KOPT-K1 (cell line): ENCODE measurements around the gene OTOS.

Experiments used
- H3K27ac ChIP-seq: fragments of 200-600 bp; sonication (generic); 2 replicates; pipeline ENCODE4 v1.5.1; 2016; ENCODE audit warnings: antibody characterized with exemption, mild to moderate bottlenecking, low read depth, low read length; ENCODE audit not compliant: poor library complexity, severe bottlenecking
- H3K36me3 ChIP-seq: fragments of 200-600 bp; sonication (generic); 2 replicates; pipeline ENCODE4 v1.5.1; 2017; ENCODE audit warnings: antibody characterized with exemption, mild to moderate bottlenecking, low read length, moderate library complexity; ENCODE audit not compliant: insufficient read depth
- H3K9me3 ChIP-seq: fragments of 200-600 bp; sonication (generic); 2 replicates; pipeline ENCODE4 v1.5.1; 2017; ENCODE audit warnings: antibody characterized with exemption, low read length, mild to moderate bottlenecking; ENCODE audit not compliant: insufficient read depth, poor library complexity, severe bottlenecking

Gene OTOS

DNA sequence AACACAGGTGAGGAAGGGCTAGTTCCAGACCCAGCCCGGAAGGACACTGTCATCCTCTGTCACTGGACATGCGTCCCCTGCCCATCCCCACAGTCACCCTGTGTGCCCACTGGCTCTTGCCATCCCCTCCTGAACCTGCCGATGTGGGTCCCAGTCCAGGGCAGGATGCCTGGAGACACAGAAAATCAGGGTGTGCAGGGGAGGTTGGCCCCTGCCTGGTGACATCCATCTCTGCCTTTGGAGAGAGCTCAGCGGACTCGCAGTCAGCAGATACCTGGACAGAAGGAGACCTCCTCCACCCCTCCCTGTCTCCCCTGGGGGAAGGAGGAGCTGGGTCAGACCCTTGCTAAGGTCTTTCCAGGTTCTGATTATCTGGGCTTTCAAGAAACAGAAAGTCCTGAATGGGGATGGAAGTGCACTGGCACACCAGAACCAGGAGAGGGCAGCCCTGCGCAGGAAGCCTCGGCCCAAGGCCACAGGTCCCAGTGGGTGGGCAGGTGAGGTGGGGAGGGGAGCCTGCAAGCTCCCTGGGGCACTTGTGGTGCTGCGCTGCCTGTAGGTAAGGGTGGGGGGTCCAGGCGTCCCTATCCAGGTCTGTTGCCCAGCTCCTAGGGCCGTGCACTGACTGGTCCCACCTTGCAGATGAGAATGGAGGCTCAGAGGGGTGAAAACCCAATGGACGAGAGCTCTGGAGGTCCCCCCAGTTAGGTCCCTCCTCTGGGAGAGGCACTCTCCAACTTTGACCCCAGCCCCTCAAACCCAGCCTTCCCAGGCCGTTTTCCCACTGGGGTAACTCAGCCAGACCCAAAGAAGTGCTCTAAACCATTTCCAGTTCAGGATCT, 9.7 kb upstream of the OTOS start:
- no peak overlapping the region for H3K27ac ChIP-seq
- no peaks in the 10 kb centered on the region for H3K36me3 ChIP-seq
- H3K9me3 ChIP-seq: peaks cover 9% of the 10 kb centered on the region

DNA sequence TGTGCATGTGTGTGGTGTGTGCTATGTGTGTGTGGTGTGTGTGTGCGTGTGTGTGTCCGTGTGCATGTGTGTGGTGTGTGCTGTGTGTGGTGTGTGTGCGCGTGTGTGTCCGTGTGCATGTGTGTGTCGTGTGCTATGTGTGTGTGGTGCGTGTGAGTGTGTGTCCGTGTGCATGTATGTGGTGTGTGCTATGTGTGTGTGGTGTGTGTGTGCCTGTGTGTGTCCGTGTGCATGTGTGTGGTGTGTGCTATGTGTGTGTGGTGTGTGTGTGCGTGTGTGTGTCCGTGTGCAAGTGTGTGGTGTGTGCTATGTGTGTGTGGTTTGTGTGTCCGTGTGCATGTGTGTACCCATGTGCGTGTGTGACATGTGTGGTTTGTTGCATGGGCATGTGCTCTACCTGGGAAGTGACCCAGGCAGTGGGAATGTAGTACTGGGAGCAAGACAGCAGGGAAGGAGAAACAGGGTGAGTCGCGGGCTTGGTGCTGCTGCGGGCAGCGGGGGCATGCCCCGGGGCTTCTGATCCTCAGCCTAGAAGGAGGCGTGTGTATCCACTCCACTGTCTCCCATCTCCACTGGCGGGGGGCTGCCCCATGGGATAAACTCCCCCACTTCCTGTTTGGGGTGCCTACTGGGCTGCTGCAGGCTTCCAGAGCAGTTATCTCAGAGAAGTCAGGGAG, 7.6 kb upstream of the OTOS start:
- peaks cover 5% of the 10 kb centered on the region for H3K9me3 ChIP-seq
- no peak overlapping the region for H3K27ac ChIP-seq
- H3K36me3 ChIP-seq: no peaks in the 10 kb centered on the region

DNA sequence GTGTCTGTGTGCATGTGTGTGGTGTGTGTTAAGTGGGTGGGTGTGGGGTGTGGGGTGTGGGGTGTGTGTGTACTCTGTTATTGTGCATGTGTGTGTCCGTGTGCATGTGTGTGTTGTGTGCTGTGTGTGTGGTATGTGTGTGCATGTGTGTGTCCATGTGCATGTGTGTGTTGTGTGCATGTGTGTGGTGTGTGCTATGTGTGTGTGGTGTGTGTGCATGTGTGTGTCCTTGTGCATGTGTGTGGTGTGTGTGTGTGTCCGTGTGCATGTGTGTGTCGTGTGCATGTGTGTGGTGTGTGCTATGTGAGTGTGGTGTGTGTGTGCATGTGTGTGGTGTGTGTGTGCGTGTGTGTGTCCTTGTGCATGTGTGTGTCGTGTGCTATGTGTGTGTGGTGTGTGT, 6.9 kb upstream of the OTOS start:
- Histone ChIP-seq H3K27ac (no peak overlapping the region), H3K9me3 (no peaks in the 10 kb centered on the region), H3K36me3 (no peaks in the 10 kb centered on the region)

DNA sequence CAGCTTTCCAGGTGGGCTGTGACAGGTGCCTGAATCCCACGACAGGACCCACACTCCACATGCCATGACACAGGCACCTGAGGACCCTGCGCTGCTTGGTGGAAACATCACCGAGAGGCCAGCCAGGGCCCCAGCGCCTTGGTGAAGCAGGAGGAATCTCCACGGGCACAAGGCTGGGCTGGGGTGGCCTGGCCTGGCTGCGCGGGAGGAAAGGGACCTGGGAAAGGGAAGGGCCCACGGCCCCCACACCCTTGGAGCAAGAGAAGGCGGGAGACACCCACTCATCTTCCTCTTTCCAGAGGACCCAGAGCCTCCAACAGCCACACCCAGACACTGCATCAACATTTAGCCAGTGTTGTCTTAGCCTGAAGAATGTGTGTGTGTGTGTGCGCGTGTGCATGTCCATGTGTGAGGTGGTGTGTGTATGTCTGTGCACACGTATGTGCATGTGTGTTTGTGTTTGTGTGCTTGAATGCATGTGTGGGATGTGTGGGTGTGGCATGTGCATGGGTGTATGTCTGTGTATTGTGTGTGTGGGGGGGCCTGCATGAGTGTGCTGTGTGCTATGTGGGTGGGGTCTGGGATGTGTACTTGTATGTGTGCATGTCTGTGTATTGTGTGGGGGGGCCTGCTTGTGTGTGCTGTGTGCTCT, 6.3 kb upstream of the OTOS start:
- no peaks in the 10 kb centered on the region for H3K36me3 ChIP-seq
- no peak overlapping the region for H3K27ac ChIP-seq
- H3K9me3 ChIP-seq: no peaks in the 10 kb centered on the region

DNA sequence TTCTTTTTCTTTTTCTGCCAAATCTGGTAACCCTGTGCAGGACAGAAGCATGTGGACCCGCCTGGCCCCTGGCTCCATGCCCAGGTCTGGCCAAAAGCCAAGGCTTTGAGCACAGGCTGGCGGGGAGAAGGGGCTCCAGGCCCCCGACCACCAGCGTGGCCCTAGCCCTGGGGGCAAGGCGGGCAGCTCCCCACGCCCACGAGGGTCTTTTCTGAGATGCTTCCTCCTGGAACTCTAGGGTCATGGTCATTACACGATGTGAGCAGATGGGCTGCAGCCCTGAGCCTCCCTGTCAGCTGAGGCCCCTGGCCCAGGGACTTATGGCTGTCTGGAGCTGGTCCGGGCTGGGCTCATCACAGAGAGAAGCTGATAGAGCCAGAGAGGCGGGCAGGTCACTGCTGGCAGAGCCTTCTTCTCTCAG, 5.7 kb upstream of the OTOS start:
- H3K36me3 ChIP-seq: no peaks in the 10 kb centered on the region
- no peaks in the 10 kb centered on the region for H3K9me3 ChIP-seq

DNA sequence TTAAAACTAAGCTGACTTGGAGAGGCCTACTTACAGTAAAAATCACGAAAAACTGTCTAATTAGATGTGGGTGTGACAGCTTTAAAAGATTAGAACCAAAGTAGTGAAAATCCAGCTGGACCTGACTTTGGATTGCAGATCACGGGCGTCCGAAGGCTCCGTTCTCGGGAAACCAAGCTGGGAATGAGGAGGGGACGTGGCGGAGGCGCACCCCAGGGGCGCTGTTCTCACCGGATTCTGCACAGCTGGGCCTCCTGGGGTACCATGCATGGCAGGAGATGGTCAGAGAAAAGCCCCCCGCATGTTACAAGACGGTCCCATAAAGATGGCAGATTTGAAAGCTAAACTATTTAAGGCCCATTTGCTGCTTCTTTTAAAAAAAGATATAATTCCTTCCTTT, 5.0 kb upstream of the OTOS start:
- Histone ChIP-seq H3K9me3 (no peaks in the 10 kb centered on the region), H3K36me3 (no peaks in the 10 kb centered on the region), H3K27ac (no peak overlapping the region)

More for the DNA sequence above, 5.7 kb upstream of the OTOS start:
- H3K27ac ChIP-seq: no peak overlapping the region

DNA sequence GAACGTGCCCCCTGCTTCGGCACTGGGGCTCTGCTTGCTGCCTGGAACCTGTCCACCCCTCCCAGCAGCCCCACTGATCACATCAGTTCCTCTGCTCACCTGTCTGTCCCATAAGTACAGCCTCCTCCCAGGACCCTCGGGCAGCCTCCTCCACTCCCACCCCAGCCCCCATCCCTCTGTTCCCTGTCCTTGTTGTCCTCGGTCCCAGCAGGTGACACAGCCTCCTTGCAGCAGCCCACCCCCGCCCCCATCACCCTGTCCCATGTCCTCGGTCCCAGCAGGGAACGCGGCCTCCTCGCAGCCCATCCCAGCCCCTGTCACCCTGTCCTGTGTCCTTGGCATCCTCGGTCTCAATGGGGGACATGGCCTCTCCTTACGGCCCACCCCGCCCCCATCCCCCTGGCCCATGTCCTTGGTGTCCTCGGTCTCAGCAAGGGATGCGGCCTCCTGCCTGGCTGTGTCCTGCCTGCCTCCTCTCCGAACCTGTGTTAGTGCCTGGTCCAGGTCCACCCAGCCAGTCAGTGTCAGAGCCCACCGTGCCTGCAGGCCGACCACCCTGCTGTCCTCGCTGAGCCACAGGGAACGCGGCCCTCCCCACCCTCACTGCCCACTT, 4.3 kb upstream of the OTOS start:
- no peaks in the 10 kb centered on the region for H3K36me3 ChIP-seq
- H3K27ac ChIP-seq: no peak overlapping the region

DNA sequence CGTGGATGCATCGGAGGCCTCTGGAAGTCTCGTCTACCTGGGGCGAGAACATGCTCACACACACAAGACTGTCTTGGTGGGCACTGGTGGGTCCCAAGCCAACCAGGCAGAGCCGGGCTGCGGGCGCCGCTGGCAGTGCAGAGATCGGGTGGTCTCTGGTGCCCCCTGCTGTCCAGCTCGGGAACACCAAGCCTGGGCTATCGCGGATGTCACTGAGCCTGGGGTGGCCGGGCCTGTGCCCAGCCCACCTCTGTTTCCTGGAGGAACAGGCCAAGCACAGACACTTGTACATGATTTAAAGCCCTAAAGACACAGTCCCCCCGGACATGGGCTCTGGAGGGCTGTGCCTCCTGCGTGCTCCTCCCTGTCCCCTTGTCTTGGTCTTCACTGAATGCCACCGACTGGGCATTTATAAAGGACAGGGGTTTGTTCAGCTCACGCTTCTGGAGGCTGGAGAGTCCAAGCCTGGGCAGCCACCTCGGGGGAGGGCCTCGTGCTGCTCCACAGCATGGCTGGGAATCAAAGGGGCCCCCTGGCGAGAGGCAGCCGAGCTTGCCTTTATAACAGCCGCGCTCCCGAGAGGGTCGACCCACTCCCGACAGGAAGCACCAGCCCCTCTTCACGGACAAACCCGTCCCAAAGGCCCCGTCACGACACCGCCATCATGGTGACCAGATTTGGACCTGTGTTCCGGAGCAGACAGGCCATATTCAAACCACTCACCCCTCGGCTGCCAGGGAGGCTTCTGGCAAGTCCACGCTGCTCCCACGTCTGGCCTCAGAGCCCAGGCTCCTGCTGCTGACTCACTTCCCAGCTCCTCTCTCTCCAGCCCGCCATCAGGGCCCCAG, 3.6 kb upstream of the OTOS start:
- H3K9me3 ChIP-seq: no peaks in the 10 kb centered on the region
- no peaks in the 10 kb centered on the region for H3K36me3 ChIP-seq
- H3K27ac ChIP-seq: no peak overlapping the region

More for the DNA sequence above, 4.3 kb upstream of the OTOS start:
- no peaks in the 10 kb centered on the region for H3K9me3 ChIP-seq

DNA sequence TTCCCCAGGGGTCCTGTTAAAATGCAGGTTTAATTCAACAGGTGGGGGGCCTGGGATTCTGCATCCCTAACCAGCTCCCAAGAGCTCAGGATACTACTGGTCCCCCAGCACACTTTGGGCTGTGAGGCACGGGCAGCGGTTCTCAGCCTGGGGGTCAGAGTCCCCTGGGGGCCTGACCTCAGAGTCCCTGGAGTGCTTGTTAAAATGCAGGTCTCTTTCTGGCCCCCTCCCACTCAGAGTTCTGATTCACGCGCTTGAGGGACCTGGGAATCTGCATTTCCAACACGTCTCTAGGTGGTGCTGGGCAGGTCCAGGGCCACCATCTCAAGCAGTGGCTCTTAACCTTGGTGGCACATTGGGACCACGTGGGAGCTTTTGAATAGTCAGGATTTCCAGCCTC, 2.8 kb upstream of the OTOS start:
- Histone ChIP-seq H3K36me3 (no peaks in the 10 kb centered on the region), H3K27ac (no peak overlapping the region), H3K9me3 (no peaks in the 10 kb centered on the region)

DNA sequence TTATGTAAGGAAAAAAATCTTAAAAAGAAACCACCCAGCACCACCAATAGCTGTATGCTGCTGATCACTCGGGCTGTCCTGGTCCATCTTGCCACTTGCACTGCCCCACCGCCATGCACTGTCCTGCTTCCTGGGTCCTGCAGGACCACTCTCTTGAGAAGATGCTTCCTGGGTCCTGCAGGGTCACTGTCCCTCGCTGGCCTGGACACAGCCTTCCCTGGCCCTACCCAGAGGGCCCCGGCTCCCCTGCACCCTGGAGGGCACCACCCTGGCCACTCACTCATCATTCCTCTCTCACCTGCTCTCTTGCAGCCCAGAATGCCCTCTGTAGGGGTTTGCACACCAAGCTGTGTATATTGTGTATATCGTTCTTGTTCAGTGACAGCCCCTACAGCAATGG, 2.4 kb upstream of the OTOS start:
- no peaks in the 10 kb centered on the region for H3K36me3 ChIP-seq
- no peak overlapping the region for H3K27ac ChIP-seq
- no peaks in the 10 kb centered on the region for H3K9me3 ChIP-seq

DNA sequence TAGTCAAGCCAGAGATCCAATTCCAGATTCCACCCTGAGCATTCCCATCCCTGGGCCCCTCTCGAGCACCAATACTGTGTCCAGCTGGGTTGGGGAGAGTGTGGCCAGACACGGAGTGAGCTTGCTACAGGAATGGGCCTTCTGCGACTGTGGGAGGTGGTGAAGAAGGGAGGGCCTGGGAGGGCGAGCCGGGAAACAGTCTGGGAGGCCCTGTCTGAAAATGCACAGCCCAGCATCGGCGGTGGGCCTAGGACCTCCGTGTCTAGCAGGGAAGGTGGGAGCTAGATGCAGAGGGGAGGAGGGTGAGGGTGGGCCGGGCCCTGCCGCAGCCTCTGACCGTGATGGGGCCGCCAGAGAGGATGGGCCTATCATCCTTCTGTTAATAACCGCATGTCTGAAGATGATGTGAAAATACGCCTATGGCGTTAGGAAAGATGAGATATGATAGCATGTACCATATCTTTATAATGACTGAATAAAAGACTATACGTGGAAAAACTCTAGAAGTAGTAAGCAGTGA, 1.9 kb upstream of the OTOS start:
- no peak overlapping the region for H3K27ac ChIP-seq
- no peaks in the 10 kb centered on the region for H3K36me3 ChIP-seq
- no peaks in the 10 kb centered on the region for H3K9me3 ChIP-seq

DNA sequence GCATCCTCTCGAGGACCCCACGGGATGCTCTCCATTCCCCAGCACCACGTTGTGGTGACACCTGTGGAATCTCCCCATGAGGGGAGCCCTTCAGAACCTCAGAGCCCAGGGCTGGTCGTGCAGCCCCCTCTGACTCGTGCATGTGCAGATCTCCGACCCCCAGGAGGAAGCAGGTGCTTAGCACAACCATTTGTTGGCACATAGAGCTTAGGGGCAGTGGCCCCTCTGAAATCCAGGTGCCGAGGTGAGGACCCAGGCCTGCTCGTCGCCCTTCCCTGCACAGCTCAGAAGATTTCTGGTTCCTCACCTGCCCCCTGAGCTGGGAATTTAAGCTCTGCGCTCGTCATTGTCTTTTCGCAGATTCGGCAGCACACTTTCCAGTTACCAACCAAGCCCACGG, 1.3 kb upstream of the OTOS start:
- Histone ChIP-seq H3K27ac (no peak overlapping the region), H3K9me3 (no peaks in the 10 kb centered on the region), H3K36me3 (no peaks in the 10 kb centered on the region)

DNA sequence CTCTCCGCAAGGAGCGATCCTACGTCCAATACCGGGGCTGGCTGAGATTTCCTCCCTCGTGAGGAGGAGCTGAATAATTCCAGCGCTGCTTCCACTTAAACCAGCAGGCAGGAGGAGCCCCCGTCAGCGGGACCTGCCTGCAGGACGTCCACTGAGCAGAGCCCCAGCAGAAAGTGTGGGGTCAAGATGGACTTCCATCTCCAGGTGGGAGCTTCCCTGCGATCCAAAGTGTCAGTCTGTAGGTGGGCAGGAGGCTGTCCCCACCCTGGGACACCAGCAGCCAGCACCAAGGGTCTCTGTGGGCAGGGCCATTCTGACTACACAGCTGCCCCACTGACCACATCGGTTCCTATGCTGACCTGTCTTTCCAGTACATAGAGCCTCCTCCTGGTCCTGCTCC, 462 bp upstream of the OTOS start:
- H3K27ac ChIP-seq: no peak overlapping the region

DNA sequence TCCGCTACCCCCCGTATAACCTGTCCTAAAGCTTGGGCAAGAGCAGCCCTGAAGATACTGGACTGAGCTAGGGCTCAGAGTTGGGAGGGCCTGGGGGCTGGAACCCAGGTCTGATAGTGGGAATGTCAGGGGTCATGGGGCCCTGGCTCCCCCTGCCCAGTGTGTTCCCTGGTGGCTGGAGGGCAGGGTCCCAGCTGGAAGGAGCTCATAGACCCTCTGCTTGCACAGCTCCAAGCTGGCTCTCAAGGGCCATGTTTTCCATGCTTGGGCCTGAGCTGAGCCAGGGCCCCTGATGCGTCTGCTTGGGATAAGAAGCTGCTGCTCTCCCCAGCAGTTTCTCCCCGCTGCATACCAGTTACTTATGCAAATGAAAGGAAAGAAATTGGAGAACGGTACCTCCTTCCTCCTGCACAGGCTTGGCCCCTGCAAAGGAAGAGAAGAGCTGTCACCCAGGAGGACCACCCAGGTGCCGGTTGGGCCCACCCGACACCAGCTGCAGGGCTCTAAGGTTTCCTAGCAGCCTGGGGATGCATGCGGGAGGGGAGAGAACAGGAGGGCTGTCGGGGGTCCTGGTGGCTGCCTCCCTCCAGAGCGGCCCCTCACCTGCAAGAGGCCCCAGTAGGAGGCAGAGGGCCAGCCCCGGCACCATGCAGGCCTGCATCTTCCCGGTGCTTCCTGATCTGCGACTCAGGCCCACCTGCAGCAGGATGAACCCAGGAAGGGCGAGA, 628 bp downstream of the OTOS start:
- Histone ChIP-seq H3K9me3 (no peaks in the 10 kb centered on the region), H3K36me3 (no peaks in the 10 kb centered on the region), H3K27ac (no peak overlapping the region)

More for the DNA sequence above, 462 bp upstream of the OTOS start:
- Histone ChIP-seq H3K36me3 (no peaks in the 10 kb centered on the region), H3K9me3 (no peaks in the 10 kb centered on the region)
